K562 (cell line): ENCODE data around the gene ACY1. TPM values are rescaled to one million over a fixed set of nuclear protein-coding genes. Genes with fewer than 3 reads are reported as not detected.
A peak's percentile ranks its signal among the peaks of the same experiment; 100 is the strongest.

Source experiments
- AFF1 ChIP-seq, 2 experiments: fragments of 450-650 bp; IDR thresholded peaks; 2 replicates each; pipeline ENCODE4 v1.6.1; 2018; ENCODE audit warnings: mild to moderate bottlenecking in 2 of 2, low read depth in 1 of 2; ENCODE audit not compliant: partially characterized antibody in 2 of 2
- ARID1B ChIP-seq: fragments of 450-650 bp; IDR thresholded peaks from 2 replicates; pipeline ENCODE4 v1.6.1; 2016; ENCODE audit warnings: antibody characterized with exemption, mild to moderate bottlenecking, inconsistent platforms
- CXXC5 ChIP-seq: fragments of 250-450 bp; sonication (Bioruptor Pico); IDR thresholded peaks from 2 replicates; pipeline ENCODE4 v1.8.0; 2022; ENCODE audit warnings: inconsistent platforms, mild to moderate bottlenecking, moderate library complexity
- DNMT1 ChIP-seq: fragments of 450-650 bp; IDR thresholded peaks from 2 replicates; pipeline ENCODE4 v1.6.1; 2016; ENCODE audit warnings: antibody characterized with exemption, mild to moderate bottlenecking
- GTF2E2 ChIP-seq: fragments of 200-800 bp; sonication (Bioruptor generic); IDR thresholded peaks from 2 replicates; pipeline ENCODE4 v1.6.1; 2016; ENCODE audit warnings: missing genetic modification characterization, missing compliant biosample characterization
- HBP1 ChIP-seq: fragments of 450-650 bp; formaldehyde crosslinking; IDR thresholded peaks from 2 replicates; pipeline ENCODE4 v1.4.0; 2022; ENCODE audit warnings: missing genetic modification characterization
- MAFG ChIP-seq: fragments of 450-650 bp; conservative IDR thresholded peaks from 2 replicates; pipeline ENCODE4 v1.6.1; 2016; ENCODE audit warnings: missing genetic modification characterization, missing compliant biosample characterization
- MEF2A ChIP-seq: IDR thresholded peaks from 2 replicates; pipeline ENCODE4 v1.6.1; 2011; ENCODE audit warnings: low read depth, mild to moderate bottlenecking, low read length, moderate library complexity; ENCODE audit not compliant: control insufficient read depth
- MTF1 ChIP-seq: fragments of 250-450 bp; sonication (Bioruptor Pico); IDR thresholded peaks from 2 replicates; pipeline ENCODE4 v1.9.0; 2021; ENCODE audit warnings: moderate library complexity, mild to moderate bottlenecking, inconsistent platforms, borderline replicate concordance
- SREBF1 ChIP-seq: fragments of 150-350 bp; IDR thresholded peaks from 2 replicates; pipeline ENCODE4 v1.6.1; 2014; ENCODE audit warnings: antibody characterized with exemption, low read depth, low read length, borderline replicate concordance
- THAP12 ChIP-seq: fragments of 250-450 bp; sonication (Bioruptor Pico); IDR thresholded peaks from 2 replicates; pipeline ENCODE4 v1.9.0; 2021; ENCODE audit warnings: mild to moderate bottlenecking, inconsistent platforms
- ZNF134 ChIP-seq: fragments of 250-450 bp; sonication (Bioruptor Pico); conservative IDR thresholded peaks from 2 replicates; pipeline ENCODE4 v1.4.0; 2020
- ZNF212 ChIP-seq: fragments of 450-650 bp; formaldehyde crosslinking; IDR thresholded peaks from 2 replicates; pipeline ENCODE4 v1.4.0; 2020; ENCODE audit warnings: mild to moderate bottlenecking
- ZNF583 ChIP-seq: fragments of 250-450 bp; sonication (Bioruptor Pico); IDR thresholded peaks from 2 replicates; pipeline ENCODE4 v1.4.0; 2020
- ZNF76 ChIP-seq: fragments of 250-450 bp; sonication (Bioruptor Pico); IDR thresholded peaks from 2 replicates; pipeline ENCODE4 v1.4.0; 2020; ENCODE audit warnings: mild to moderate bottlenecking, moderate library complexity, borderline replicate concordance
- polyA plus RNA-seq, 8 experiments: library from polyadenylated mRNA; depleted of rRNA in 4 of 8; stranded (reverse) in 5 of 8; unstranded in 3 of 8; fragments of >200 nt; fragmentation: Nextera tagmentation in 2 of 8; fragmentation: Illumina TruSeq in 1 of 8; extraction: Ambion mirVana in 2 of 8; extraction: Trizol in 1 of 8; gene quantifications; 2 replicates each; pipeline versions ENCODE4 v1.2.1 to v1.2.3, GENCODE V29; 2011 to 2014; ENCODE audit warnings: inconsistent platforms in 1 of 8, missing spikeins in 1 of 8
- total RNA-seq, 7 experiments: library from RNA; depleted of rRNA in 6 of 7; stranded (reverse); fragments of >200 nt in 6 of 7; fragmentation: Illumina TruSeq in 2 of 7; extraction: Trizol in 2 of 7; gene quantifications; 2 replicates each; pipeline versions ENCODE4 v1.2.1 to v1.2.3, GENCODE V29; 2011 to 2021; ENCODE audit warnings: low replicate concordance in 1 of 7
- TF ChIP-seq, protein P1 (sequence below): fragments of 450-650 bp; IDR thresholded peaks from 2 replicates; pipeline ENCODE4 v1.6.1; 2018; ENCODE audit not compliant: partially characterized antibody

Gene ACY1
- total and polyA plus RNA-seq, 9 of the 15 experiments (the other 6 are each of a cell fraction or from before 2014, with no cell fraction given), result 70.7 to 195 (median 123) TPM

DNA sequence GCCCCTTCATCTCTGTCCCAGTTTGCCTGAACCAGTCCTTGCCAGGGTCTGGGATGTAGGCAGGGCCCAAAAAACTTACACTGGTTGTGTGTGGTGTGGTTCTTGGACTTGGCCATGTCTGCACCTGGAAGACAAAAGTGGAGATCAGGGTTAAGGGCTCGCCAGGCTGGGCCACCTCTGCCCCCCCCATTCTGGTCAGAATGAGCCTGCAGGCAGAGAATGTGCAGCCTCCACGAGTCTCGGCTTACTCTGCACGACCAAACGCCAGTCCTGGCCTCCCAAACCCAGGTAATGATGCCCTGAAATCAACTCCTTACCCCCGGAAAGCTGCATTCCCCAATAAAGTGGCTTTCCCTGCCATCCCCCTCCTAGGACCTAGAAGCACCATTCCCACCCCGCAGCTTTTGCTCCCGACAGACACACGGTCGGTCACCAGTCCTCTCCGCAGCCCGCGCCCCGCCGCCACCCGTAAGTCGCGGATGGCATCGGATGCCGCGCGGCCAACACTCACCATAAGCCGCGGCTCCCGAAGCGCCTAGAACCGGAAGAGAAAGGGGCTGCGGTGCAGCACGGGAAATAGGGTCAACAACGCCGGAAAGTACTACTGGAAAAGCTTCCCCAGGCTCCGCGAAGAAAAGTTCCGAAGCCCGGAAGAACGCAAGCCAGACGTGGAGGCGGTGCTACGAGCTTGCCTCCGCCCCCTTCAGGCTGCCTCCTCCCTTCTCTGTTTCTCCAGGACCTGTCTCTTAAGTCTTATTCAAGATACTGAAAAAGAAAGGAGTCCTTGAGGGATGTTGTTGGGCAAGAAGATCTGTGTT is 12.2 kb downstream of the ACY1 start, which contains the start of gene RPL29 (continued):
- no peak for TF ChIP-seq ZNF583 (CRISPR knock-in tag)
- peak; percentile 60; the same call in 1 of the 2 replicates for TF ChIP-seq ZNF76 (CRISPR knock-in tag)
- TF ChIP-seq THAP12, result no peak
- TF ChIP-seq MEF2A, result no peak
- peak; percentile 81 for TF ChIP-seq CXXC5 (CRISPR knock-in tag)
- TF ChIP-seq ZNF212 (CRISPR knock-in tag), result no peak
- peak; percentile 70 to 82 for TF ChIP-seq AFF1 (IDR thresholded peaks at IDR 0.05; ENCODE audit: low read depth in 1 of 2, partially characterized antibody in 2 of 2)
- TF ChIP-seq HBP1 (CRISPR knock-in tag), result 0 out of 2 replicates have a peak, but pooled peaks have one; percentile 42
- no peak; the same call in 1 of the 2 replicates for TF ChIP-seq ARID1B
- TF ChIP-seq DNMT1, result no peak
- no peak for TF ChIP-seq MTF1 (CRISPR knock-in tag)
- peak; percentile 88 for TF ChIP-seq GTF2E2 (tag)
- no peak for TF ChIP-seq ZNF134 (CRISPR knock-in tag)
- TF ChIP-seq, protein P1, sequence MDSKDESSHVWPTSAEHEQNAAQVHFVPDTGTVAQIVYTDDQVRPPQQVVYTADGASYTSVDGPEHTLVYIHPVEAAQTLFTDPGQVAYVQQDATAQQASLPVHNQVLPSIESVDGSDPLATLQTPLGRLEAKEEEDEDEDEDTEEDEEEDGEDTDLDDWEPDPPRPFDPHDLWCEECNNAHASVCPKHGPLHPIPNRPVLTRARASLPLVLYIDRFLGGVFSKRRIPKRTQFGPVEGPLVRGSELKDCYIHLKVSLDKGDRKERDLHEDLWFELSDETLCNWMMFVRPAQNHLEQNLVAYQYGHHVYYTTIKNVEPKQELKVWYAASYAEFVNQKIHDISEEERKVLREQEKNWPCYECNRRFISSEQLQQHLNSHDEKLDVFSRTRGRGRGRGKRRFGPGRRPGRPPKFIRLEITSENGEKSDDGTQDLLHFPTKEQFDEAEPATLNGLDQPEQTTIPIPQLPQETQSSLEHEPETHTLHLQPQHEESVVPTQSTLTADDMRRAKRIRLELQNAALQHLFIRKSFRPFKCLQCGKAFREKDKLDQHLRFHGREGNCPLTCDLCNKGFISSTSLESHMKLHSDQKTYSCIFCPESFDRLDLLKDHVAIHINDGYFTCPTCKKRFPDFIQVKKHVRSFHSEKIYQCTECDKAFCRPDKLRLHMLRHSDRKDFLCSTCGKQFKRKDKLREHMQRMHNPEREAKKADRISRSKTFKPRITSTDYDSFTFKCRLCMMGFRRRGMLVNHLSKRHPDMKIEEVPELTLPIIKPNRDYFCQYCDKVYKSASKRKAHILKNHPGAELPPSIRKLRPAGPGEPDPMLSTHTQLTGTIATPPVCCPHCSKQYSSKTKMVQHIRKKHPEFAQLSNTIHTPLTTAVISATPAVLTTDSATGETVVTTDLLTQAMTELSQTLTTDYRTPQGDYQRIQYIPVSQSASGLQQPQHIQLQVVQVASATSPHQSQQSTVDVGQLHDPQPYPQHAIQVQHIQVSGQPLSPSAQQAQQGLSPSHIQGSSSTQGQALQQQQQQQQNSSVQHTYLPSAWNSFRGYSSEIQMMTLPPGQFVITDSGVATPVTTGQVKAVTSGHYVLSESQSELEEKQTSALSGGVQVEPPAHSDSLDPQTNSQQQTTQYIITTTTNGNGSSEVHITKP, result no peak
- TF ChIP-seq MAFG (tag), result no peak
- TF ChIP-seq SREBF1, result no peak
